Activated T-helper 9 cell treated with anti-CD3 and anti-CD28 coated beads, Interleukin-2, amount 50 U/mL, for 16 hours (primary cell): Measurements from ENCODE around the gene DISP3.
"Not testable (repeated sequence)": the region's sequence is repeated elsewhere in the genome, so short reads cannot be mapped to it uniquely, and the experiment has no call there.

ENCODE experiments used
- DNase-seq: peaks from one replicate; pipeline ENCODE4 v3.0.0-alpha.2; 2020; ENCODE audit warnings: low read depth

Gene DISP3

DNA sequence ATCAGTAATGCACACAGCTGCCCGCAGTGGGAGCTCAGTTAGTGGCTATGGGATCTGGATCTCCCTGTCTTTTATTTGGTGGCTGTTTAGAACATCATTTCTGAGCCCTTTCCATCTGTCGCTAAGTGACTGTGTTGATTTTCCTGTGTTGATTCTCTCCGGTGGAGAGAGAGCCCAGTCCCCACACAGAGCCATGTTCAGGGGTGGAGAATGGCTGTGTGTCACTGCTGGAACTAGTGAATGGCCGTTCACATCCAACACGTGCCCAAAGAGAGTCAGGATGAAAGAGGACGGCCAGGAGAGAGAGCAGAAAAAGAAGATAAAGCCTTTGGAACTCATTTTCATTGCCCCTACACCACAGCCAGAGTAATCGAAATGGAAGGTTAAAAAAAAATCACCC, 99.0 kb downstream of the DISP3 start:
- no peak for DNase-seq

DNA sequence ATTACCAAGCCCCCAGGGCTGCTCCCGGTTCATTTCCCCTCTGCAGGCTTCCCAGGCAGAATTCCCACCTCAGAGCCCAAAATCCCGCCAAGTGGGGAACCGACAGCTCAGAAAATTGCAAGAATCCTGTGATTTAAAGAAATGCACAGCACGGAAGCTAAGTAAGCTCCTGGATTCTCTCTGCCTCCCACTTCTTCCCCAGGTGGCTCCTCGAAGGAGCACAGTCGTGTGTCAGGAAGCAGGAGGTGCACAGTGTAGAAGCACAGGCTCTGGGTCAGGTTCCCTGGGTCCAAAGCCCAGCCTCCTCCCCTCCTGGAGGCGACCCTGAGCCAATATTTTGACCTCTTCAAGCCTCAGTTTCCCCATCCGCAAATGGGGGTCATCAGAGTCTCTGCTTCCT, 100.6 kb downstream of the DISP3 start:
- DNase-seq, result no peak

DNA sequence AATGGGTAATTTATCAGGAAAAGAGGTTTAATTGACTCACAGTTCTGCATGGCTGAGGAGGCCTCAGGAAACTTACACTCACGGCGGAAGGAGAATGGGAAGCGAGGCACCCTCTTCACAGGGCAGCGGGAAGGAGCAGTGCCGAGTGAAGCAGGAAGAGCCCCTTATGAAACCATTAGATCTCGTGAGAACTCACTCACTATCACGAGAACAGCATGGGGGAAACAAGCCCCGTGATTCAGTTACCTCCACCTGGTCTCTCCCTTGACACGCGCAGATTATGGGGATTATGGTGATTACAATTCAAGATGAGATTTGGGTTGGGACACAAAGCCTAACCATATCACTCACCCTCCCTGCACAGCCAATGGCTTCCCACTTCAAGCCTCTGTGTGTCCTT, 101.1 kb downstream of the DISP3 start:
- not testable (repeated sequence) for DNase-seq

DNA sequence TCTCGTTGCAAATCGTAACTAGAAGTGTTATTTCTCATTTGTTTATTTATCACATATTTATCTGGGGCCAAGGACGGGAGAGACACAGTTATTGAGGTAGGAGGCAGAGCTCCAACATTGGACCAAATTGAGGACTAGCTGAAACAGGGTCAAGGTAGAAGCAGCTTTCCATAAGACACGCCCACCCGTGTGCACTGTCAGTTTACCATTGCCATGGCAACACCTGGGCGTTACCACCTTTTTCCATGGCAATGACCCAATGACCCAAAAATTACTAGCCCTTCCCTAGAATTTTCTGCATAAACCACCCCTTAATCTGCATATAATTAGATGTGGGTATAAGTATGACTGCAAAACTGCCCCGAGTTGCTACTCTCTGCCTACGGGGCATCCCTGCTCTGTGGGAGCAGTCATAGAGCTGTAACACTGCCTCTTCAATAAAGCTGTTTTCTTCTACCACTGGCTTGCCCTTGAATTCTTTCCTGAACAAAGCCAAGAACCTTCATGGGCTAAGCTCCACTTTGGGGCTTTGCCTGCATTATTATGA, 102.6 kb downstream of the DISP3 start:
- no peak for DNase-seq

DNA sequence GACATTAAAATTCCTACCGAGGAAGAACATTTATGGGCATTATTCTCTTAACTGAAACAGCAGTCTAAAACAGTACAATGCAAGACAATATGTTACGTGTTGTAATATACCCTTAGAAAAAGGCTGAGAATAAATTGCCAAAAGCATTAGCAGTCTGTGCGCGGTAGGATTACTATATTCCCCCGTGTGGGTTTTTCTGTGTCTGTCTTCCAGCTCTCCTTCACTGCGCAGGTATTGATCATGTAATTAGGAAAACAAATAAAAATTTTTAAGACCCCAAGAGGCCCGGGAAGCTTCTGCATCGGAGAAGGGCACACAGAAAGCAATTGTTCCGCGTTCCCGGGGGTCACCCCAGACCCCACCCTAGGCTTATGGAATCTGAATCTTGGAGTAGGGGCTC, 106.4 kb downstream of the DISP3 start:
- DNase-seq, result no peak
